HG03354 (cell line): Measurements from ENCODE around the gene GFRA4.

Experiments
- ATAC-seq: cut with Tn5 transposase; IDR thresholded peaks from one replicate; pipeline ENCODE4 v1.9.1; 2021; ENCODE audit warnings: mild to moderate bottlenecking; ENCODE audit not compliant: unreplicated experiment, poor library complexity, severe bottlenecking

Gene GFRA4

GRCh38 chr20:3696200-3696599, 33.0 kb upstream of the GFRA4 start:
- ATAC-seq = no peak

- no peak for ATAC-seq
These were observed 31.7 kb upstream of the GFRA4 start for GRCh38 chr20:3694864-3695263.

DNA sequence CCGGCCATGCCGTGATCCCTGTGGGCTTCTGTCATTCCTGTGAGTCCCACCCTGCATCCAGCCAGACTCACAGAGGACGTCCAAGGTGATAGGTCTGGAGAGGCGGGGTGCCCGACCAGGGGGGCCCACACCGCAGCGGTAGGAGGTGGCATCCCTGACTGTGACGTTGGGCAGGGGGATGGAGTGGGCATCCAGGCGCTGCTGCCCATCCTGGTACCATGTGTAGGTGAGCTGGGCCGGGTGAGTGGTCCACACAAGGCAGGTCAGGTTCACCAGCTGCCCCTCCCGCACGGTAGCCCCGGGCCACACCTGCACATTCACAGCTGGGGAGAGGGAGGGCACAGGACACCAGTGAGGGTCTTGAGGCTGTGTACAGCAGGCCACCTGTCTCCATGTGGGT, 30.2 kb upstream of the GFRA4 start:
- ATAC-seq = no peak

DNA sequence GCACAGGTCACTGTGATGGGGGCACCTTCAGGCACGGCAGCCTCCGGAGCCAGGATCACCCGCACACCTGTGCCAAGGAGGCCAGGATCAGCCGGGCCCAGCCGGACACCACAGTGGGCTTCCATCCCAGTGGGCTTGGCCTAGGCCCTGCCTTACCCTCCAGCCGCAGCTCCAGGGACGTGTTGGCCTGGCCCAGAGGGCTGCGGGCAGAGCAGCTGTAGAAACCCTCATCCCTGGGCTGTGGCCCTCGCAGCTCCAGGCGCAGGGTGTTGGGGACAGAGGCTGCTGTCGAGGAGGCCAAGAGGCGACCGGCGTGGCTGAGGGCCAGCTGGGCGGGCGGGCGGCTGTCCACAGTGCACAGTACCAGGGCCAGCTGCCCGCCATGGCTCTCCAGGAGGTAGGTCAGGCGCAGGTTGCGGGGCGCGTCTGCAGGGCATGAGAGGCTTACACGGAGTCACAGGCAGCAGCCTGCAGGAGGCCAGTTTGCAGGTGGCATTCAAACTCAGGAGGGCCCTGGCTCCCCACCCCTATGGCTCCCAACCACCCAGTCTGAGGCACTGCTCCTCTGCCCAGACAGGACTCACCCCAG, 29.6 kb upstream of the GFRA4 start:
- ATAC-seq = no peak

- ATAC-seq = no peak
These were observed 28.7 kb upstream of the GFRA4 start for GRCh38 chr20:3691897-3692296.

- ATAC-seq = no peak
These were observed 28.1 kb upstream of the GFRA4 start for GRCh38 chr20:3691306-3691705.

GRCh38 chr20:3690413-3690812, 27.2 kb upstream of the GFRA4 start:
- ATAC-seq = no peak

- ATAC-seq = no peak
These were observed 26.8 kb upstream of the GFRA4 start for GRCh38 chr20:3689978-3690377.

DNA sequence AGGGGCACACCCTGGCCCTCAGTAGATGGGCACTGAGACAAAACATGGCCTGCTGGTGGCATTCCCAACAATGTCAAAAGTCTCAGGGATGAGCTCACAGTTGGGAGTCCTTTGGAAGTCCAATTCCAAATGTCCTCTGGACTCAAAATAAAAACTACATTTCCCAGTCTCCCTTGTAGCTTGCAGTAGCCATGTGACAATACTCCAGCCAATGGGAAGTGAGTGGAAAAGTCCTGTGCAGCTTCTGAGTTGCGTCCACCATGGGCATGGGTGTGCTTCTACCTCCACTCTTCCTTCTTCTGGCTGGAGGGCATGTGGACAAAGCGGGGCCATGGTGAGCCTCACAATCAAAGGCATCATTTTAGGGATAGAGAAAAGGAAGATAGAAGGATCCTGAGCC, 24.5 kb upstream of the GFRA4 start:
- ATAC-seq = no peak

DNA sequence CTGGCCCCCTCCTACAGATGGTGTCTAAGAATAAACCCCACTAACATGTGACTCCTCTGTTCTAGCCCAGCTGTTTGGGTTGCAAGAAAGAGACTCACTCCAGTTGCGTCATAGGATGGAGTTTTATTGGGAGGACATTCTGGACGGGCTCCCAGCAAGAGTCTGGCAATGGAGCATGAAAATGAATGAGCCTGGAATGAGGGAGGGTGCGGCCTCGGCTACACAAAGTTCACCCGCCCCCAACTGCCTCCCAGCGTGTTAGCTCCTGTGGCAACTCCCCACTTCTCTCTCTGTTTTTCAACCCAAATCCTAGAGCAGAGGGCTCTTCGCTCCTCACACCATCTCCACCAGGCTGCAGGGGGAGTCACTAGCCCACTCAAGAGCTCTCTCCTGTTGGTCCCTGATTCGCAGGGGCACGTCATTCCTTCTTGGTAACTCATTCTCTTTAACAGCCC, 23.7 kb upstream of the GFRA4 start:
- ATAC-seq = no peak

GRCh38 chr20:3686421-3686820, 23.2 kb upstream of the GFRA4 start:
- no peak for ATAC-seq

DNA sequence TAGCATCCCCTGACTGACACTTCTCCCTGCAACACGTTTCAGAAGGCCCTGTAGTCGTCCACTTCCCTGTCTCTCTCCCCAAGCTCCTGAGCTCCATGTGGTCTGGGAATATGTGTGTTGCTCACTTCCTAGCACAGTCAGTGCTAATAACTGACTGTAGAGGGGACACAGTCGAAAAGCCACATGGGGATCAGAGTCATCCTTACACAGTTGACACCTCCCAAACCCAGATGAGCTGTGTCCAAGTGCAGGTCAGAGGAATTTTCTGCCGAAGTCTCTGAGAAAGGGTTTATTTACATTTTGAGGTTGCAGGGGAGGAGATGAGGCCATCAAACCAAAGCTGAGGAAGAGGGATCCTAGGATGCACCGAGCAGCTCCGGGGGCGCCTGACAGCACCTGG, 22.1 kb upstream of the GFRA4 start:
- no peak for ATAC-seq

- ATAC-seq = no peak
These were observed 19.0 kb upstream of the GFRA4 start, which contains the start of gene ADAM33 for GRCh38 chr20:3681931-3682781. TSS of gene ADAM33 (minus strand) at chr20:3682010. CDS start at chr20:3682004, 6 bp downstream.

GRCh38 chr20:3681352-3681930, 18.2 kb upstream of the GFRA4 start:
- ATAC-seq = no peak

- ATAC-seq = no peak
These were observed 17.6 kb upstream of the GFRA4 start for GRCh38 chr20:3680701-3681351.

DNA sequence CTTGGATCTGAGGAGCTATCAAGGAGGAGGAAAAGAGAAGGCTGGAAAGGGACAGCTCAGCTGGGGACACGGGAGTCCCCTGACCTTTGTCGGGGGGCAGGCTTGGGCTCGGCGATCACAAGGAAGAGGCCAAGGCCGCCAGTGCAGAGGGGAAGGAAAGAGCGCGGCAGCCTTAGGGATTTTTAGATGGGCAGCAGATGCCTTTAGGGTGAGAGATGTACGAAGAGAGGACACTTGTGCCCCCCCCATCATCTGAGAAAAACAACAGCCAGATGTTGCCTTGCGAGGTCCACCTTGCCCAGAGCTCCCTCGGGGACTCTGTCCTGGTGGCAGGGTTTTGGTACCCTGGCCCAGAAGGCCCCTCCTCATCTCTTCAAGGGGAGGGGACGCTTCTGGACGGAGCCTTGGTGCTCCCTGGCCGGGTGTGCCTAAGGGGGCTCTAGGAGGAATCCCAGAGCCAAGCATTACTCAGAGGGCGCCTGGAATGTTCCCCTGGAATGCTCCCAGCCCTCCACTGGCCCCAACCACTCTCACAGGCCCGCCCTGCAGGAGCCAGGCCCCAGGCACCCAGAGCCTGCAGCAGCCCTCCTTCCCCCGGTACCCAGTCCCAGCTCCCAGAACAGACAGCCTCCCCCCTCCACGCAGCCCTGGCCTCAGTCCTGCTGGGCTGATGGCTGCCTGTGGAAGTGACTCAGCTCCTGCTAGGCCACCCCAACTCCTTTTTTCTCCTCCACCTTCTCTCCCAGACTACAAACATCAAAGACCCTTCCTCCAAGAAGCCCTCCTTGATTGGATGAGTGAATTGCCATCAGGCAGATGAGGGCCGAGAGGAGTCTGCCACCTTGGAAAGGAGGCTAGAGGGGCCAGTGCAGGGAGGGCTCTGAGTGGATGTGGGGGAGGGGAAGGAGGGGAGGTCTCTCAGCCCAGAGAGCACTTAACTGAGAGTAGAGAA, 16.8 kb upstream of the GFRA4 start:
- ATAC-seq = no peak

DNA sequence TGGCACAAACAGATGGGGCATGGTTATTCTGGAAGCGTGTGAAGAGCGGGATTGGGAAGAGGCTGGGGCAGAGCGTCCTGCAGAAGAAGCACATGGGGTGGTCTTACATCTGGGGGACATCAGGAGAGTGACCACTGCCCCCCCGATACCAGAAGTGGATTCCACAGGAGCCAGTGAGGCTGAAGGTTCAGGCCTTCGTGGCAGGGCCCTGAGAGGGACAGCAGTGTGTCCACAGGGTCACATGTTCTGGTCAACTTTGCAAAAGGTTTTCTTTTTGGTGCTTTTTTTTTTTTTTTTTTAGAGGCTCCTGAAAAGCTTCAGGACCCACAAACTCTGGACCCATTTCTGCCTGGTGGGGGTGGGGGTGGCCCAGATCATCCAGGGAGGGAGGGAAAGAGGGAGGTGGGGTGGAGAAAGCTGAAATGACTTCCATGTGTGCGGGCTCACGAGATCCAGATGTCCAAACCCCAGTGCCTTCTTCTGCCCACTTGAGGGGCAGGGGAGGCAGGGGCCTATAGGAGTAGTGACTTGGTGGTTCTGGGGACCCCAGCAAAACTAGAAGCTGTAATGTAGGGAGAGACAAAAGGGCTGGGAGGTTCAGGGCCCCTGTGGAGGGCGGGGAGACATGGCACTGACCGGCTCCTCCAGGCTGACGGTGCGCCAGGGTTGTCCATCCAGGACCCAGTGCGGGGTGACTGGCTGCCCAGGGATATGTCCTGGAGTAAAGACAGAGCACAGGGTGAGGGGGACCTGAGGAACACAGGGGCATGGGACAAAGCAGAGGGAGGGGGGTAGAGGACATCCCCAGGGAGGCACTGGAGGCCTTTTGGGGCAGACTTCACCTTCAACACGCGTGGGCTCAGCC, 15.9 kb upstream of the GFRA4 start:
- ATAC-seq = no peak

DNA sequence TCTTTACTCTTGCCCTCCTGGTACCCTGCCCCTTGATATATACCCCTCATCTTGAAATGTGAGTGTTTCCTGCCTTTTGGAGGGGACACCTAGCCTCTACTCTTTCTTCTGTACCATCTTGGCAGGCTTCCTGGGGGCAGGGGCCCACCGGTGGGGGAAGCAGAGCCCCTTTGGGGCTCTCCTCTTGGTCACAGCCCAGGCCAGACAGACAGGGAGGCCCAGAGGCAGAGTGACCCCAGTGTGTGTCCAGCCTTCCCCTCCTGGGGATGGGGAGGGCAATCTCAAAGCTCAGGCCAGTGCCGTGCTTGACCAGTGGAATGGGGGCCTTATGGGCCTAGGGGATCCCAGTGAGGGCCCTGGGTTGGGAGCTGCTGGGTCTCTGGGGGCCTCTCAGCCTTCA, 15.0 kb upstream of the GFRA4 start:
- no peak for ATAC-seq

- no peak for ATAC-seq
These were observed 14.5 kb upstream of the GFRA4 start for GRCh38 chr20:3677733-3678132.
